Breast epithelium (tissue), 4 donors: ENCODE results near the gene DYNC1I1. TPM values are rescaled to one million over a fixed set of nuclear protein-coding genes. Genes with fewer than 3 reads are reported as not detected.

Experiments
- DNase-seq, 2 donors: peaks; one replicate each; pipeline ENCODE4 v3.0.0-alpha.2; 2019; ENCODE audit warnings: low spot score in 2 of 2
- H3K27ac ChIP-seq, 2 donors: fragments of 200-600 bp; sonication (generic) in 1 of 2; one replicate each; pipeline ENCODE4 v1.5.1; 2016 to 2019; ENCODE audit warnings: mild to moderate bottlenecking in 1 of 2
- H3K27me3 ChIP-seq, 2 donors: fragments of 200-600 bp; sonication (generic) in 1 of 2; one replicate each; pipeline versions ENCODE4 v1.5.1 to v1.6.0; 2017 to 2019; ENCODE audit warnings: control low read depth in 1 of 2, mild to moderate bottlenecking in 1 of 2
- H3K36me3 ChIP-seq: fragments of 200-600 bp; one replicate; pipeline ENCODE4 v1.5.1; 2019
- H3K4me1 ChIP-seq, 2 donors: fragments of 200-600 bp; sonication (generic); one replicate each; pipeline ENCODE4 v1.5.1; 2016 to 2019; ENCODE audit warnings: control low read depth in 1 of 2
- H3K4me3 ChIP-seq, 3 donors: fragments of 200-600 bp; sonication (generic); 1 replicate in 2 of 3; 2 replicates in 1 of 3; pipeline ENCODE4 v1.5.1; 2016 to 2019; ENCODE audit warnings: mild to moderate bottlenecking in 3 of 3, moderate library complexity in 2 of 3
- H3K9me3 ChIP-seq, 2 donors: fragments of 200-600 bp; sonication (generic) in 1 of 2; one replicate each; pipeline ENCODE4 v1.5.1; 2016 to 2019; ENCODE audit warnings: control low read depth in 1 of 2
- CTCF ChIP-seq, 3 donors: fragments of 450-650 bp; IDR thresholded peaks; one replicate each; pipeline ENCODE4 v1.5.1; 2016 to 2017; ENCODE audit warnings: antibody characterized with exemption in 3 of 3, mild to moderate bottlenecking in 3 of 3, moderate library complexity in 3 of 3
- POLR2A ChIP-seq: fragments of 450-650 bp; IDR thresholded peaks from one replicate; pipeline ENCODE4 v1.6.1; 2016; ENCODE audit warnings: antibody characterized with exemption, mild to moderate bottlenecking, moderate library complexity
- POLR2AphosphoS5 ChIP-seq, 3 donors: sonication (generic); formaldehyde crosslinking; IDR thresholded peaks; one replicate each; pipeline ENCODE4 v1.6.1; 2017; ENCODE audit warnings: antibody characterized with exemption in 3 of 3
- intact Hi-C: fragments of 100-400 bp; cut with DNase I; formaldehyde crosslinking; loops from one replicate; pipeline ENCODE4 v1.15.1; 2023; ENCODE audit warnings: low total_unique reads
- total RNA-seq, 3 donors: library from RNA; depleted of rRNA; stranded (reverse); fragments of >200 nt; gene quantifications; one replicate each; pipeline ENCODE4 v1.1.0, GENCODE V29; 2016

DYNC1I1 gene
- total RNA-seq, 3 donors from 2014 or later, result 5.7 to 7.7 (median 6.6) TPM

GRCh38 chr7:95883217-95883616, 110.9 kb downstream of the DYNC1I1 start:
- DNase-seq, result no peak
- Histone ChIP-seq H3K9me3 (peaks cover 0 to 5% of the 10 kb centered on the region in 2 donors), H3K27ac (no peak overlapping the region), H3K36me3 (no peaks in the 10 kb centered on the region), H3K4me3 (no peak overlapping the region), H3K27me3 (no peaks in the 10 kb centered on the region), H3K4me1 (no peaks in the 10 kb centered on the region)
- TF ChIP-seq POLR2AphosphoS5 (IDR thresholded peaks at IDR 0.05), result no peak
- no peak for TF ChIP-seq POLR2A
- TF ChIP-seq CTCF (IDR thresholded peaks at IDR 0.05), result no peak
- intact Hi-C loops, result no loop called here

GRCh38 chr7:95886501-95887090, 114.2 kb downstream of the DYNC1I1 start:
- Histone ChIP-seq H3K4me1 (no peaks in the 10 kb centered on the region), H3K36me3 (no peaks in the 10 kb centered on the region), H3K4me3 (no peak overlapping the region), H3K27me3 (no peaks in the 10 kb centered on the region), H3K9me3 (no peaks in the 10 kb centered on the region), H3K27ac (no peak overlapping the region)
- TF ChIP-seq POLR2AphosphoS5 (IDR thresholded peaks at IDR 0.05) (no peak), CTCF (IDR thresholded peaks at IDR 0.05) (no peak), POLR2A (no peak)
- no peak for DNase-seq
- intact Hi-C loops, result no loop called here

GRCh38 chr7:95893484-95893883, 121.1 kb downstream of the DYNC1I1 start:
- Histone ChIP-seq H3K9me3 (peaks cover 0 to 3% of the 10 kb centered on the region in 2 donors), H3K4me1 (no peaks in the 10 kb centered on the region), H3K27ac (no peak overlapping the region), H3K27me3 (no peaks in the 10 kb centered on the region), H3K4me3 (no peak overlapping the region), H3K36me3 (no peaks in the 10 kb centered on the region)
- TF ChIP-seq CTCF (IDR thresholded peaks at IDR 0.05) (no peak), POLR2A (no peak), POLR2AphosphoS5 (IDR thresholded peaks at IDR 0.05) (no peak)
- intact Hi-C loops, result no loop called here
- no peak for DNase-seq

GRCh38 chr7:95897557-95898251, 125.3 kb downstream of the DYNC1I1 start:
- no peak overlapping the region for H3K4me3 ChIP-seq
- no peak for TF ChIP-seq CTCF (IDR thresholded peaks at IDR 0.05)
- no peak for TF ChIP-seq POLR2AphosphoS5 (IDR thresholded peaks at IDR 0.05)
- TF ChIP-seq POLR2A, result no peak
- no peak for DNase-seq
- H3K27me3 ChIP-seq, result no peaks in the 10 kb centered on the region
- no peaks in the 10 kb centered on the region for H3K36me3 ChIP-seq
- no peaks in the 10 kb centered on the region for H3K9me3 ChIP-seq
- intact Hi-C loops, result no loop called here
- H3K4me1 ChIP-seq, result peaks cover 0 to 5% of the 10 kb centered on the region in 2 donors
- no peak overlapping the region for H3K27ac ChIP-seq

- TF ChIP-seq POLR2A (no peak), POLR2AphosphoS5 (IDR thresholded peaks at IDR 0.05) (no peak), CTCF (IDR thresholded peaks at IDR 0.05) (no peak)
- Histone ChIP-seq H3K4me3 (no peak overlapping the region), H3K36me3 (no peaks in the 10 kb centered on the region), H3K27me3 (no peaks in the 10 kb centered on the region), H3K9me3 (no peaks in the 10 kb centered on the region), H3K27ac (no peak overlapping the region), H3K4me1 (peaks cover 0 to 5% of the 10 kb centered on the region in 2 donors)
- intact Hi-C loops, result no loop called here
- DNase-seq, result no peak
Measured at GRCh38 chr7:95899919-95900513, 127.7 kb downstream of the DYNC1I1 start.
